HL-60/S4 treated with phorbol 12-myristate 13-acetate at 8.2 ng/mL for 4 days and 3 days (cell line): ENCODE results near the gene CHEK2.
"Not testable (repeated sequence)": the region's sequence is repeated elsewhere in the genome, so short reads cannot be mapped to it uniquely, and the experiment has no call there.

Experiments
- in situ Hi-C: fragments of 300-500 bp; cut with MboI; formaldehyde crosslinking; loops from 2 replicates; pipeline ENCODE4 v1.15.0; 2022; ENCODE audit warnings: low sequenced_read_pairs

The CHEK2 gene

GRCh38 chr22:28742562-28742962 lies 942 bp upstream of the CHEK2 start:
- in situ Hi-C loops: no loop called here

GRCh38 chr22:28741200-28741784 lies 328 bp downstream of the CHEK2 start:
- in situ Hi-C loops: no loop called here

- in situ Hi-C loops: not testable (repeated sequence)
Observed at GRCh38 chr22:28738876-28739275, 2.7 kb downstream of the CHEK2 start.

GRCh38 chr22:28737701-28738100 lies 3.9 kb downstream of the CHEK2 start:
- in situ Hi-C loops: no loop called here

GRCh38 chr22:28736301-28737155 lies 5.1 kb downstream of the CHEK2 start:
- in situ Hi-C loops: no loop called here

- in situ Hi-C loops: no loop called here
Observed at GRCh38 chr22:28734393-28734792, 7.2 kb downstream of the CHEK2 start.

- in situ Hi-C loops: no loop called here
Observed at GRCh38 chr22:28730179-28730578, 11.4 kb downstream of the CHEK2 start.

GRCh38 chr22:28728621-28729313 lies 12.9 kb downstream of the CHEK2 start:
- in situ Hi-C loops: no loop called here

- in situ Hi-C loops: no loop called here
Observed at GRCh38 chr22:28728002-28728401, 13.6 kb downstream of the CHEK2 start.

GRCh38 chr22:28718044-28718443 lies 23.6 kb downstream of the CHEK2 start:
- in situ Hi-C loops: no loop called here

GRCh38 chr22:28716686-28717085 lies 24.9 kb downstream of the CHEK2 start:
- in situ Hi-C loops: no loop called here

GRCh38 chr22:28715611-28716010 lies 26.0 kb downstream of the CHEK2 start:
- in situ Hi-C loops: no loop called here

- in situ Hi-C loops: no loop called here
Observed at GRCh38 chr22:28714043-28714628, 27.5 kb downstream of the CHEK2 start.

- in situ Hi-C loops: no loop called here
Observed at GRCh38 chr22:28711820-28712777, 29.5 kb downstream of the CHEK2 start.

- in situ Hi-C loops: no loop called here
Observed at GRCh38 chr22:28711341-28711740, 30.3 kb downstream of the CHEK2 start.

- in situ Hi-C loops: no loop called here
Observed at GRCh38 chr22:28710576-28711191, 30.9 kb downstream of the CHEK2 start.

GRCh38 chr22:28710107-28710506 lies 31.5 kb downstream of the CHEK2 start:
- in situ Hi-C loops: no loop called here

- in situ Hi-C loops: no loop called here
Observed at GRCh38 chr22:28706845-28707244, 34.8 kb downstream of the CHEK2 start.

GRCh38 chr22:28703436-28703835 lies 38.2 kb downstream of the CHEK2 start:
- in situ Hi-C loops: no loop called here

GRCh38 chr22:28702891-28703290 lies 38.7 kb downstream of the CHEK2 start:
- in situ Hi-C loops: no loop called here
